HepG2 (cell line): ENCODE measurements around the gene RUSF1. TPM values are rescaled to one million over a fixed set of nuclear protein-coding genes. Genes with fewer than 3 reads are reported as not detected.

Experiments
- ATM ChIP-seq: fragments of 450-650 bp; IDR thresholded peaks from 2 replicates; pipeline ENCODE4 v1.7.1; 2017; ENCODE audit warnings: mild to moderate bottlenecking, borderline replicate concordance
- DR1 ChIP-seq: sonication (generic); formaldehyde crosslinking; IDR thresholded peaks from 2 replicates; pipeline ENCODE4 v1.8.0; 2021; ENCODE audit warnings: mild to moderate bottlenecking, missing genetic modification reagents, inconsistent platforms
- EEA1 ChIP-seq: sonication (generic); formaldehyde crosslinking; IDR thresholded peaks from 2 replicates; pipeline ENCODE4 v1.5.1; 2020; ENCODE audit warnings: mild to moderate bottlenecking, missing genetic modification reagents, borderline replicate concordance
- HIVEP1 ChIP-seq: sonication (generic); formaldehyde crosslinking; IDR thresholded peaks from 2 replicates; pipeline ENCODE4 v1.4.0; 2020; ENCODE audit warnings: mild to moderate bottlenecking, missing genetic modification reagents
- HNRNPLL ChIP-seq: fragments of 200-400 bp; formaldehyde crosslinking; IDR thresholded peaks from 2 replicates; pipeline ENCODE4 v1.6.1; 2017; ENCODE audit warnings: mild to moderate bottlenecking, low read depth, low read length; ENCODE audit not compliant: poor library complexity, severe bottlenecking
- HOXA5 ChIP-seq: sonication (generic); formaldehyde crosslinking; IDR thresholded peaks from 2 replicates; pipeline ENCODE4 v1.4.0; 2020; ENCODE audit warnings: missing genetic modification reagents
- HOXA7 ChIP-seq: sonication (generic); formaldehyde crosslinking; IDR thresholded peaks from 2 replicates; pipeline ENCODE4 v1.8.1; 2022; ENCODE audit warnings: mild to moderate bottlenecking, missing genetic modification reagents, moderate library complexity
- MAF1 ChIP-seq: sonication (generic); formaldehyde crosslinking; IDR thresholded peaks from 2 replicates; pipeline ENCODE4 v1.5.0; 2020; ENCODE audit warnings: missing genetic modification reagents, borderline replicate concordance
- PAXIP1 ChIP-seq: sonication (generic); formaldehyde crosslinking; conservative IDR thresholded peaks from 2 replicates; pipeline ENCODE4 v1.4.0; 2020; ENCODE audit warnings: mild to moderate bottlenecking, missing genetic modification reagents, moderate library complexity
- POGZ ChIP-seq: sonication (generic); formaldehyde crosslinking; IDR thresholded peaks from 2 replicates; pipeline ENCODE4 v1.4.0; 2020; ENCODE audit warnings: mild to moderate bottlenecking, missing genetic modification reagents
- SATB2 ChIP-seq: sonication (generic); formaldehyde crosslinking; IDR thresholded peaks from 2 replicates; pipeline ENCODE4 v1.5.0; 2020; ENCODE audit warnings: missing genetic modification reagents
- SIN3B ChIP-seq: fragments of 150-350 bp; IDR thresholded peaks from 2 replicates; pipeline ENCODE4 v1.6.1; 2014; ENCODE audit warnings: low read length
- TRAFD1 ChIP-seq: sonication (generic); formaldehyde crosslinking; IDR thresholded peaks from 2 replicates; pipeline ENCODE4 v1.5.1; 2020; ENCODE audit warnings: missing genetic modification reagents, mild to moderate bottlenecking, borderline replicate concordance
- USF2 ChIP-seq, 2 experiments: sonication (generic) in 1 of 2; formaldehyde crosslinking in 1 of 2; IDR thresholded peaks; 2 replicates each; pipeline versions ENCODE4 v1.5.1 to v1.6.1; 2011 to 2020; ENCODE audit warnings: borderline replicate concordance in 1 of 2, low read depth in 1 of 2, low read length in 1 of 2, mild to moderate bottlenecking in 1 of 2, missing genetic modification reagents in 1 of 2, moderate library complexity in 1 of 2
- ZBTB3 ChIP-seq: sonication (generic); formaldehyde crosslinking; IDR thresholded peaks from 2 replicates; pipeline ENCODE4 v1.4.0; 2020; ENCODE audit warnings: low read depth, mild to moderate bottlenecking, moderate library complexity, missing genetic modification reagents, borderline replicate concordance
- ZC3H13 ChIP-seq: sonication (generic); formaldehyde crosslinking; IDR thresholded peaks from 2 replicates; pipeline ENCODE4 v1.8.1; 2023; ENCODE audit warnings: mild to moderate bottlenecking, missing genetic modification reagents, moderate library complexity
- ZFP36L1 ChIP-seq: sonication (generic); formaldehyde crosslinking; IDR thresholded peaks from 2 replicates; pipeline ENCODE4 v1.8.0; 2022; ENCODE audit warnings: mild to moderate bottlenecking, missing genetic modification reagents, moderate library complexity
- ZNF124 ChIP-seq: sonication (generic); formaldehyde crosslinking; IDR thresholded peaks from 2 replicates; pipeline ENCODE4 v1.4.0; 2020; ENCODE audit warnings: missing genetic modification reagents
- ZNF512 ChIP-seq: sonication (generic); formaldehyde crosslinking; IDR thresholded peaks from 2 replicates; pipeline ENCODE4 v1.4.0; 2020; ENCODE audit warnings: mild to moderate bottlenecking, missing genetic modification reagents
- ZNF768 ChIP-seq: sonication (generic); formaldehyde crosslinking; IDR thresholded peaks from 2 replicates; pipeline ENCODE4 v1.4.0; 2020; ENCODE audit warnings: missing genetic modification reagents
- polyA plus RNA-seq, 8 experiments: library from polyadenylated mRNA; depleted of rRNA in 3 of 8; stranded (reverse) in 7 of 8; unstranded in 1 of 8; fragments of >200 nt; fragmentation: Illumina TruSeq in 4 of 8; extraction: Trizol in 4 of 8; gene quantifications; 2 replicates each; pipeline versions ENCODE4 v1.2.1 to v1.2.3, GENCODE V29; 2011 to 2016; ENCODE audit warnings: low read depth in 4 of 8, missing spikeins in 1 of 8, mixed read lengths in 1 of 8; ENCODE audit not compliant: insufficient read depth in 1 of 8
- total RNA-seq, 5 experiments: library from RNA; depleted of rRNA; stranded (reverse); fragments of >200 nt; fragmentation: Illumina TruSeq; extraction: Trizol; gene quantifications; 2 replicates each; pipeline ENCODE4 v1.2.3, GENCODE V29; 2016; ENCODE audit warnings: low read depth in 1 of 5

RUSF1 gene
- total and polyA plus RNA-seq, 2 of the 13 experiments (the other 11 are each of a cell fraction or from before 2014, with no cell fraction given): 40.8 to 50.2 TPM

- no peak for TF ChIP-seq USF2 (IDR thresholded peaks at IDR 0.05; ENCODE audit: low read depth, low read length)
- TF ChIP-seq USF2 (CRISPR knock-in tag; IDR thresholded peaks at IDR 0.05; ENCODE audit: borderline replicate concordance): no peak
- TF ChIP-seq DR1 (CRISPR knock-in tag): no peak
- TF ChIP-seq HOXA7 (CRISPR knock-in tag): no peak
- TF ChIP-seq HOXA5 (CRISPR knock-in tag): no peak; the same call in 1 of the 2 replicates
- TF ChIP-seq TRAFD1 (CRISPR knock-in tag): no peak
- no peak for TF ChIP-seq ZBTB3 (CRISPR knock-in tag)
- no peak for TF ChIP-seq ZNF124 (CRISPR knock-in tag)
- no peak for TF ChIP-seq MAF1
- no peak for TF ChIP-seq HIVEP1
- TF ChIP-seq SATB2 (CRISPR knock-in tag): no peak
- TF ChIP-seq SIN3B: no peak
- no peak for TF ChIP-seq ZNF512 (CRISPR knock-in tag)
- no peak for TF ChIP-seq PAXIP1
- no peak for TF ChIP-seq HNRNPLL
- TF ChIP-seq ZNF768 (CRISPR knock-in tag): no peak
- no peak for TF ChIP-seq ATM
- TF ChIP-seq ZFP36L1 (CRISPR knock-in tag): no peak
- TF ChIP-seq EEA1 (CRISPR knock-in tag): no peak
- TF ChIP-seq ZC3H13: peak; percentile 25
- no peak for TF ChIP-seq POGZ (CRISPR knock-in tag)
Measured at GRCh38 chr16:31459687-31460581, 48.3 kb downstream of the RUSF1 start (continued).
